Measurements from ENCODE around the gene SLX4IP. TPM values are rescaled to one million over a fixed set of nuclear protein-coding genes. Genes with fewer than 3 reads are reported as not detected.

Gene SLX4IP
- total and polyA plus RNA-seq, 12 donors, result 2.8 to 8.2 (median 4.8) TPM

GRCh38 chr20:10658051-10658823, 223.1 kb downstream of the SLX4IP start:
- H3K27ac ChIP-seq, result no peak overlapping the region
- WGBS, 4 donors, result 88 to 93% (median 90%) methylated on average over 10 to 13 of the region's 13 CpGs
- peak in 1 of 7 donors; percentile 46 for DNase-seq
- no peaks in the 10 kb centered on the region for H3K27me3 ChIP-seq
- H3K9me3 ChIP-seq (replicated peaks in 1 of 3), result no peaks in the 10 kb centered on the region
- intact Hi-C loops (cut with DNase I), result no loop called here
- no peak for TF ChIP-seq CTCF (IDR thresholded peaks at IDR 0.05)
- TF ChIP-seq POLR2A (IDR thresholded peaks at IDR 0.05), result no peak
- no peaks in the 10 kb centered on the region for H3K36me3 ChIP-seq (replicated peaks in 1 of 2)
- no peak overlapping the region for H3K4me3 ChIP-seq
- H3K4me1 ChIP-seq (replicated peaks in 1 of 2), result peaks cover 0 to 10% of the 10 kb centered on the region in 2 donors

GRCh38 chr20:10658876-10659632, 223.9 kb downstream of the SLX4IP start:
- Histone ChIP-seq H3K9me3 (replicated peaks in 1 of 3) (no peaks in the 10 kb centered on the region), H3K4me1 (replicated peaks in 1 of 2) (peaks cover 0 to 10% of the 10 kb centered on the region in 2 donors), H3K27me3 (no peaks in the 10 kb centered on the region), H3K36me3 (replicated peaks in 1 of 2) (no peaks in the 10 kb centered on the region), H3K4me3 (no peak overlapping the region), H3K27ac (peak overlapping the region in 1 of 5 donors; percentile 21)
- no peak for TF ChIP-seq POLR2A (IDR thresholded peaks at IDR 0.05)
- TF ChIP-seq CTCF (IDR thresholded peaks at IDR 0.05), result no peak
- WGBS, 4 donors, result 48 to 65% (median 60%) methylated on average over 5 of the region's 5 CpGs
- peak in 1 of 7 donors; percentile 10 for DNase-seq
- intact Hi-C loops (cut with DNase I), result no loop called here

- Histone ChIP-seq H3K27ac (peak overlapping the region in 2 of 5 donors; percentile 40 to 84), H3K27me3 (no peaks in the 10 kb centered on the region), H3K4me3 (no peak overlapping the region), H3K9me3 (replicated peaks in 1 of 3) (no peaks in the 10 kb centered on the region), H3K36me3 (replicated peaks in 1 of 2) (no peaks in the 10 kb centered on the region), H3K4me1 (replicated peaks in 1 of 2) (peaks cover 6 to 14% of the 10 kb centered on the region in 2 donors)
- no peak for DNase-seq
- intact Hi-C loops (cut with DNase I), result no loop called here
- WGBS, 4 donors, result 79 to 88% (median 85%) methylated on average over 12 of the region's 12 CpGs
- no peak for TF ChIP-seq POLR2A (IDR thresholded peaks at IDR 0.05)
- TF ChIP-seq CTCF (IDR thresholded peaks at IDR 0.05), result no peak
Measured at GRCh38 chr20:10659651-10660601, 224.8 kb downstream of the SLX4IP start.

All from adrenal gland (tissue), 12 donors.